PC-9 (cell line): ENCODE measurements around the gene C6orf15. TPM values are rescaled to one million over a fixed set of nuclear protein-coding genes. Genes with fewer than 3 reads are reported as not detected.
A peak's percentile ranks its signal among the peaks of the same experiment; 100 is the strongest.
"Not testable (repeated sequence)": the region's sequence is repeated elsewhere in the genome, so short reads cannot be mapped to it uniquely, and the experiment has no call there.

Source experiments
- BruUV-seq: library from RNA; stranded (reverse); fragments of 400-500 nt; replicated peaks from 2 replicates; lab custom pipeline; 2021; lab: Mats Ljungman, UMichigan
- CTCF ChIA-PET: fragments of 300-600 bp; sonication (Branson Sonifier 250); formaldehyde crosslinking; loops from one replicate; lab custom pipeline; 2022; ENCODE audit warnings: antibody characterized with exemption; lab: Charles Lee
- POLR2A ChIA-PET: fragments of 300-600 bp; sonication (Branson Sonifier 250); formaldehyde crosslinking; loops from one replicate; lab custom pipeline; 2022; ENCODE audit warnings: antibody characterized with exemption; ENCODE audit not compliant: unreplicated experiment; lab: Charles Lee
- DNase-seq, 2 experiments: peaks; one replicate each; pipeline versions ENCODE4 v3.0.0 to v3.0.0-alpha.2; 2015 to 2022; ENCODE audit warnings: mixed read lengths in 1 of 2
- H2AFZ ChIP-seq: fragments of 200-600 bp; sonication (generic); 2 replicates; pipeline ENCODE4 v1.8.1; 2017; ENCODE audit warnings: antibody characterized with exemption
- H3F3A ChIP-seq: fragments of 200-600 bp; sonication (generic); 2 replicates; pipeline ENCODE4 v1.8.1; 2017; ENCODE audit warnings: antibody characterized with exemption, mild to moderate bottlenecking, low read depth; ENCODE audit not compliant: insufficient read depth
- H3K27ac ChIP-seq: fragments of 200-600 bp; sonication (generic); 2 replicates; pipeline ENCODE4 v1.6.1; 2016; ENCODE audit warnings: mixed run types
- H3K27me3 ChIP-seq: fragments of 200-600 bp; sonication (generic); 2 replicates; pipeline ENCODE4 v1.6.1; 2016; ENCODE audit warnings: low read depth, mixed run types; ENCODE audit not compliant: insufficient read depth
- H3K36me3 ChIP-seq: fragments of 200-600 bp; sonication (generic); 2 replicates; pipeline ENCODE4 v1.6.1; 2016; ENCODE audit warnings: low read depth, mixed run types
- H3K4me1 ChIP-seq: fragments of 200-600 bp; sonication (generic); replicated peaks from 2 replicates; pipeline ENCODE4 v1.6.1; 2016; ENCODE audit warnings: mixed run types; ENCODE audit not compliant: insufficient read depth
- H3K4me2 ChIP-seq: fragments of 200-600 bp; sonication (generic); 2 replicates; pipeline ENCODE4 v1.6.1; 2017; ENCODE audit warnings: mixed run types
- H3K4me3 ChIP-seq: fragments of 200-600 bp; sonication (generic); 2 replicates; pipeline ENCODE4 v1.6.1; 2016; ENCODE audit warnings: mixed run types
- H3K79me2 ChIP-seq: fragments of 200-600 bp; sonication (generic); 2 replicates; pipeline ENCODE4 v1.6.1; 2017; ENCODE audit warnings: low read depth, mixed run types
- H3K9me2 ChIP-seq: fragments of 200-600 bp; sonication (generic); 2 replicates; pipeline ENCODE4 v1.8.1; 2017; ENCODE audit warnings: mild to moderate bottlenecking; ENCODE audit not compliant: insufficient read depth
- H3K9me3 ChIP-seq: fragments of 200-600 bp; sonication (generic); 2 replicates; pipeline ENCODE4 v1.8.1; 2016; ENCODE audit warnings: low read depth; ENCODE audit not compliant: insufficient read depth
- H4K20me1 ChIP-seq: fragments of 200-600 bp; sonication (generic); 2 replicates; pipeline ENCODE4 v1.8.1; 2017; ENCODE audit not compliant: insufficient read depth
- CTCF ChIP-seq: fragments of 200-600 bp; sonication (generic); conservative IDR thresholded peaks from 2 replicates; pipeline ENCODE4 v1.6.1; 2017; ENCODE audit warnings: mixed run types, antibody characterized with exemption, mild to moderate bottlenecking, moderate library complexity
- EZH2 ChIP-seq: fragments of 200-600 bp; sonication (generic); IDR thresholded peaks from 2 replicates; pipeline ENCODE4 v1.8.0; 2017; ENCODE audit warnings: antibody characterized with exemption, low read depth
- intact Hi-C: fragments of 100-400 bp; cut with micrococcal nuclease; formaldehyde crosslinking; loops from one replicate; pipeline ENCODE4 v1.10.0; 2022; ENCODE audit not compliant: unreplicated experiment
- total RNA-seq: library from RNA; stranded (reverse); gene quantifications from 2 replicates; pipeline ENCODE4 v1.2.3, GENCODE V29; 2021

C6orf15 gene
- total RNA-seq, 1 experiment from 2014 or later: 21.6 TPM

- H3F3A ChIP-seq: no peaks in the 10 kb centered on the region
- H2AFZ ChIP-seq: no peak overlapping the region
- no peak overlapping the region for H3K4me3 ChIP-seq
- peaks cover 3% of the 10 kb centered on the region; the same call in 1 of the 2 replicates for H3K4me1 ChIP-seq
- ChIA-PET POLR2A (no interaction called here), CTCF (no interaction called here)
- intact Hi-C loops: loop anchor here (5.0 kb wide), 3 partner anchors 53 to 532 kb away; partner anchors contain the start of genes FLOT1 and IER3
- H3K4me2 ChIP-seq: no peak overlapping the region
- TF ChIP-seq EZH2 (no peak), CTCF (no peak)
- no peaks in the 10 kb centered on the region for H3K79me2 ChIP-seq
- no peaks in the 10 kb centered on the region for H4K20me1 ChIP-seq
- H3K27ac ChIP-seq: no peak overlapping the region
- H3K9me2 ChIP-seq: no peaks in the 10 kb centered on the region
- H3K36me3 ChIP-seq: no peaks in the 10 kb centered on the region
- DNase-seq: no peak
- BruUV-seq: no TSS peak
- H3K9me3 ChIP-seq: no peaks in the 10 kb centered on the region
- no peaks in the 10 kb centered on the region for H3K27me3 ChIP-seq
Observed at GRCh38 chr6:31074401-31074800, 38.0 kb downstream of the C6orf15 start.

- Histone ChIP-seq H3K36me3 (no peaks in the 10 kb centered on the region), H3K9me3 (no peaks in the 10 kb centered on the region), H3K4me1 (peaks cover 3% of the 10 kb centered on the region; the same call in 1 of the 2 replicates), H3K27ac (no peak overlapping the region), H2AFZ (no peak overlapping the region), H3K79me2 (no peaks in the 10 kb centered on the region), H4K20me1 (no peaks in the 10 kb centered on the region), H3K4me3 (no peak overlapping the region), H3F3A (0 out of 2 replicates have a peak, but pooled peaks cover 3% of the 10 kb centered on the region), H3K27me3 (no peaks in the 10 kb centered on the region), H3K4me2 (no peak overlapping the region), H3K9me2 (no peaks in the 10 kb centered on the region)
- ChIA-PET CTCF (interaction anchor here (0.5 to 3.3 kb wide), 24 partner anchors 9 to 589 kb away, joined by 3 to 69 read pairs (median 4); partner anchors contain the start of genes GTF2H4, PSORS1C1 and VARS2), POLR2A (interaction anchor here (0.5 to 0.7 kb wide), 5 partner anchors 60 to 340 kb away, joined by 3 to 26 read pairs (median 3); no protein-coding TSS in a partner anchor)
- TF ChIP-seq CTCF (peak; percentile 75), EZH2 (no peak)
- intact Hi-C loops: loop anchor here (1.0 to 5.0 kb wide), 6 partner anchors 57 to 588 kb away; partner anchors contain the start of genes FLOT1 and IER3
- BruUV-seq: no TSS peak
- peak; percentile 64 to 76 for DNase-seq
Observed at GRCh38 chr6:31070711-31071197, 41.6 kb downstream of the C6orf15 start.

DNA sequence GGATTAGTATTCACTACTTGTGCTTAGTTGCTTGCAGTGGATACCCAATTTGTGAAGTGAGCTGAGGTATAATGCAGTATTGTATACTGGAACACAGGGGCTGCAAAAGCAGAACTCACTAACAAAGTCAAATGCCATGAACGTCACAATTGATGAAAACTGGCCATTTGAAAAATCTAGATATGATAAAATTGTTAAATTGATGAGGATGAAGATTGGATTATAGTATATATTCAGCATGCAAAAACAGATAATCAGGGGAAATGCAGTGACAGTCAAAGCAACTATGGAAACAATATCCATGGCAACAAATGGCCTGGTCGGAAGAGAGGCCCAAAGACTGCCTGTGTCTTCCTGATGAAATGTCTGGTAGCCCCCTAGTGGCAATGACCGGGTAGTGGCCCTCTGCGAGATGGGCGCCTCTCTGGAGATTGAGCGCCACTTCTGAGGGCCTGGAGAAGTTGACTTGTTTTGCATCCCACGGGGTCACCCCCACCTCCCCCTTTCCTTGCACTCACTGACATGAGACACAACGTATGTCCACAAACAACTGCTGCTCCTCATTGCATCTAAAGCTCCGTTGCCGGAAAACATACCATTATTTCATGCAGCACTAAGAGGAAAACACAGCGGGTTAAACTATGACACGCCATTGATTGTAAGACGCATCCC, 43.6 kb downstream of the C6orf15 start:
- Histone ChIP-seq H3K4me1 (peaks cover 3% of the 10 kb centered on the region; the same call in 1 of the 2 replicates), H3K4me2 (no peak overlapping the region), H3K27ac (no peak overlapping the region), H4K20me1 (no peaks in the 10 kb centered on the region), H3K9me2 (no peaks in the 10 kb centered on the region), H3K36me3 (no peaks in the 10 kb centered on the region), H2AFZ (no peak overlapping the region), H3F3A (peaks cover 3% of the 10 kb centered on the region; the same call in 1 of the 2 replicates), H3K4me3 (no peak overlapping the region), H3K9me3 (no peaks in the 10 kb centered on the region), H3K79me2 (no peaks in the 10 kb centered on the region), H3K27me3 (no peaks in the 10 kb centered on the region)
- intact Hi-C loops: no loop called here
- peak; percentile 61 to 80 for DNase-seq
- TF ChIP-seq CTCF: peak; percentile 94
- no peak for TF ChIP-seq EZH2
- BruUV-seq: no TSS peak
- POLR2A ChIA-PET: no interaction called here
- CTCF ChIA-PET: interaction anchor here (0.6 to 3.3 kb wide), 7 partner anchors 19 to 994 kb away, joined by 3 to 69 read pairs (median 4); partner anchors contain the start of gene VARS2

GRCh38 chr6:31067891-31068668, 44.3 kb downstream of the C6orf15 start:
- H3K4me1 ChIP-seq, H2AFZ ChIP-seq: not testable (repeated sequence)

More at GRCh38 chr6:31067891-31068668, 44.3 kb downstream of the C6orf15 start:
- intact Hi-C loops, H3K36me3 ChIP-seq, H3K4me3 ChIP-seq, H4K20me1 ChIP-seq, H3K9me3 ChIP-seq, H3K27me3 ChIP-seq, H3K9me2 ChIP-seq, DNase-seq, H3K4me2 ChIP-seq, H3K79me2 ChIP-seq, H3F3A ChIP-seq, BruUV-seq, H3K27ac ChIP-seq: not testable (repeated sequence)
- CTCF ChIA-PET: interaction anchor here (0.6 to 3.3 kb wide), 5 partner anchors 21 to 993 kb away, joined by 3 to 69 read pairs (median 5); partner anchors contain the start of gene VARS2
- POLR2A ChIA-PET: interaction anchor here (0.6 kb wide), 1 partner anchor 69 kb away, joined by 8 read pairs; no protein-coding TSS in a partner anchor
